Trophoblast cell (in vitro differentiated cells and primary cell): ENCODE results near the gene THOC2.

ENCODE experiments used
- DNase-seq, 2 donors: peaks; one replicate each; pipeline ENCODE4 v3.0.0-alpha.2; 2016
- H2AFZ ChIP-seq: 2 replicates; pipeline ENCODE4 v1.6.1; 2013; ENCODE audit warnings: low read length, moderate library complexity, mild to moderate bottlenecking; ENCODE audit not compliant: insufficient read depth, poor library complexity
- H2AK5ac ChIP-seq: 2 replicates; pipeline ENCODE4 v1.6.1; 2013; ENCODE audit warnings: mild to moderate bottlenecking, low read length
- H2BK120ac ChIP-seq: 2 replicates; pipeline ENCODE4 v1.6.1; 2013; ENCODE audit warnings: low read length, mild to moderate bottlenecking, moderate library complexity; ENCODE audit not compliant: insufficient read depth, poor library complexity
- H2BK12ac ChIP-seq: 2 replicates; pipeline ENCODE4 v1.6.1; 2013; ENCODE audit warnings: mild to moderate bottlenecking, low read length, moderate library complexity
- H2BK5ac ChIP-seq: 2 replicates; pipeline ENCODE4 v1.6.1; 2013; ENCODE audit warnings: low read length, low read depth, moderate library complexity, mild to moderate bottlenecking; ENCODE audit not compliant: poor library complexity
- H3K14ac ChIP-seq: 2 replicates; pipeline ENCODE4 v1.6.1; 2013; ENCODE audit warnings: mild to moderate bottlenecking, low read length
- H3K18ac ChIP-seq: 2 replicates; pipeline ENCODE4 v1.6.1; 2013; ENCODE audit warnings: mild to moderate bottlenecking, low read length
- H3K23ac ChIP-seq: 2 replicates; pipeline ENCODE4 v1.6.1; 2013; ENCODE audit warnings: low read length
- H3K27ac ChIP-seq: 2 replicates; pipeline ENCODE4 v1.5.1; 2013; ENCODE audit warnings: low read depth, mild to moderate bottlenecking, inconsistent platforms, low read length, moderate library complexity
- H3K27me3 ChIP-seq: 2 replicates; pipeline ENCODE4 v1.6.1; 2013; ENCODE audit warnings: inconsistent platforms, mild to moderate bottlenecking, low read length, moderate library complexity; ENCODE audit not compliant: insufficient read depth
- H3K36me3 ChIP-seq, 2 experiments: 1 replicate in 1 of 2; 2 replicates in 1 of 2; pipeline ENCODE4 v1.6.1; 2013; ENCODE audit warnings: low read length in 2 of 2, mild to moderate bottlenecking in 2 of 2, moderate library complexity in 1 of 2; ENCODE audit not compliant: insufficient read depth in 2 of 2, control insufficient read depth in 1 of 2
- H3K4ac ChIP-seq: 2 replicates; pipeline ENCODE4 v1.6.1; 2013; ENCODE audit warnings: low read depth, mild to moderate bottlenecking, low read length, moderate library complexity
- H3K4me1 ChIP-seq, 2 experiments: 1 replicate in 1 of 2; 2 replicates in 1 of 2; pipeline ENCODE4 v1.6.1; 2013; ENCODE audit warnings: low read length in 2 of 2, mild to moderate bottlenecking in 2 of 2, moderate library complexity in 1 of 2; ENCODE audit not compliant: insufficient read depth in 2 of 2, control insufficient read depth in 1 of 2
- H3K4me2 ChIP-seq: 2 replicates; pipeline ENCODE4 v1.6.1; 2013; ENCODE audit warnings: inconsistent platforms, mild to moderate bottlenecking, low read length, moderate library complexity
- H3K4me3 ChIP-seq: 2 replicates; pipeline ENCODE4 v1.5.1; 2013; ENCODE audit warnings: mild to moderate bottlenecking, low read depth, low read length, inconsistent platforms
- H3K79me1 ChIP-seq: one replicate; pipeline ENCODE4 v1.6.1; 2013; ENCODE audit warnings: low read length
- H3K79me2 ChIP-seq: 2 replicates; pipeline ENCODE4 v1.6.1; 2013; ENCODE audit warnings: low read length, mild to moderate bottlenecking; ENCODE audit not compliant: control insufficient read depth, insufficient read depth, poor library complexity
- H3K9ac ChIP-seq: 2 replicates; pipeline ENCODE4 v1.6.1; 2013; ENCODE audit warnings: mild to moderate bottlenecking, low read length
- H3K9me3 ChIP-seq: 2 replicates; pipeline ENCODE4 v1.6.1; 2013; ENCODE audit warnings: low read depth, mild to moderate bottlenecking, control low read depth, inconsistent platforms, low read length; ENCODE audit not compliant: insufficient read depth
- H4K12ac ChIP-seq: 2 replicates; pipeline ENCODE4 v1.6.1; 2013; ENCODE audit warnings: low read depth, mild to moderate bottlenecking, low read length, moderate library complexity
- H4K8ac ChIP-seq: 2 replicates; pipeline ENCODE4 v1.6.1; 2013; ENCODE audit warnings: low read depth, mild to moderate bottlenecking, low read length, moderate library complexity
- H4K91ac ChIP-seq: one replicate; pipeline ENCODE4 v1.6.1; 2013; ENCODE audit warnings: low read depth, mild to moderate bottlenecking, low read length, moderate library complexity
- WGBS: extraction: QIAGEN DNeasy Blood & Tissue Kit; methylation state at CpG from one replicate; pipeline ENCODE4 v1.1.7; 2013; ENCODE audit warnings: missing lambda C conversion rate; ENCODE audit not compliant: insufficient read length, insufficient coverage; ENCODE audit errors: extremely low coverage; 5-methylcytosine and 5-hydroxymethylcytosine counted together

Gene THOC2

GRCh38 chrX:123745511-123745910 is 12.7 kb upstream of the THOC2 start:
- Histone ChIP-seq H2AK5ac (no peak overlapping the region), H3K79me2 (no peaks in the 10 kb centered on the region), H3K36me3 (no peaks in the 10 kb centered on the region), H3K27ac (no peak overlapping the region), H3K4me1 (no peaks in the 10 kb centered on the region), H3K9ac (no peak overlapping the region), H4K12ac (no peak overlapping the region), H4K91ac (no peak overlapping the region), H4K8ac (no peak overlapping the region), H2BK12ac (no peak overlapping the region), H2BK120ac (no peak overlapping the region), H3K4me3 (no peak overlapping the region), H3K79me1 (no peaks in the 10 kb centered on the region), H2BK5ac (no peak overlapping the region), H3K14ac (no peak overlapping the region), H3K18ac (no peak overlapping the region), H3K4ac (no peak overlapping the region), H2AFZ (no peak overlapping the region), H3K23ac (no peak overlapping the region), H3K4me2 (no peak overlapping the region), H3K27me3 (no peaks in the 10 kb centered on the region), H3K9me3 (no peaks in the 10 kb centered on the region)
- DNase-seq = peak; percentile 46 to 79
- no CpG with 5 or more reads among the region's 3 CpGs for WGBS

GRCh38 chrX:123743312-123743711 is 10.5 kb upstream of the THOC2 start:
- Histone ChIP-seq H3K14ac (no peak overlapping the region), H2AFZ (no peak overlapping the region), H3K27me3 (no peaks in the 10 kb centered on the region), H3K36me3 (no peaks in the 10 kb centered on the region), H3K79me1 (no peaks in the 10 kb centered on the region), H3K23ac (no peak overlapping the region), H3K9me3 (no peaks in the 10 kb centered on the region), H4K91ac (no peak overlapping the region), H3K9ac (no peak overlapping the region), H2BK12ac (no peak overlapping the region), H3K79me2 (no peaks in the 10 kb centered on the region), H3K4me2 (no peak overlapping the region), H4K12ac (no peak overlapping the region), H3K27ac (no peak overlapping the region), H4K8ac (no peak overlapping the region), H3K4me1 (no peaks in the 10 kb centered on the region), H3K4me3 (no peak overlapping the region), H3K4ac (no peak overlapping the region), H2BK5ac (no peak overlapping the region), H2AK5ac (no peak overlapping the region), H3K18ac (no peak overlapping the region), H2BK120ac (no peak overlapping the region)
- WGBS = no CpG with 5 or more reads among the region's 1 CpG
- DNase-seq = peak; percentile 1 to 18

- no peak overlapping the region for H3K4ac ChIP-seq
- H4K8ac ChIP-seq = no peak overlapping the region
- no peak for DNase-seq
- no peak overlapping the region for H2BK12ac ChIP-seq
- no peak overlapping the region for H4K12ac ChIP-seq
- H2BK5ac ChIP-seq = no peak overlapping the region
- H3K14ac ChIP-seq = no peak overlapping the region
- H3K9ac ChIP-seq = no peak overlapping the region
- no peak overlapping the region for H3K27ac ChIP-seq
- no peaks in the 10 kb centered on the region for H3K36me3 ChIP-seq
- H2BK120ac ChIP-seq = no peak overlapping the region
- H4K91ac ChIP-seq = no peak overlapping the region
- H3K18ac ChIP-seq = no peak overlapping the region
- WGBS = no CpG with 5 or more reads among the region's 1 CpG
- H3K79me2 ChIP-seq = no peaks in the 10 kb centered on the region
- no peaks in the 10 kb centered on the region for H3K9me3 ChIP-seq
- no peaks in the 10 kb centered on the region for H3K79me1 ChIP-seq
- no peaks in the 10 kb centered on the region for H3K27me3 ChIP-seq
- H3K4me1 ChIP-seq = no peaks in the 10 kb centered on the region
- H3K4me2 ChIP-seq = no peak overlapping the region
- no peak overlapping the region for H3K23ac ChIP-seq
- H3K4me3 ChIP-seq = no peak overlapping the region
- H2AFZ ChIP-seq = no peak overlapping the region
- H2AK5ac ChIP-seq = no peak overlapping the region
These were observed 9.6 kb upstream of the THOC2 start for GRCh38 chrX:123742440-123742839.

GRCh38 chrX:123740536-123740935 is 7.7 kb upstream of the THOC2 start:
- Histone ChIP-seq H4K91ac (no peak overlapping the region), H3K23ac (no peak overlapping the region), H3K4ac (no peak overlapping the region), H3K9me3 (no peaks in the 10 kb centered on the region), H3K18ac (no peak overlapping the region), H2BK5ac (no peak overlapping the region), H3K27ac (no peak overlapping the region), H4K12ac (no peak overlapping the region), H3K36me3 (no peaks in the 10 kb centered on the region), H3K4me3 (no peak overlapping the region), H3K79me1 (no peaks in the 10 kb centered on the region), H4K8ac (no peak overlapping the region), H3K9ac (no peak overlapping the region), H2AFZ (no peak overlapping the region), H3K27me3 (no peaks in the 10 kb centered on the region), H2BK12ac (no peak overlapping the region), H3K79me2 (no peaks in the 10 kb centered on the region), H2AK5ac (no peak overlapping the region), H2BK120ac (no peak overlapping the region), H3K14ac (no peak overlapping the region), H3K4me1 (no peaks in the 10 kb centered on the region), H3K4me2 (no peak overlapping the region)
- no CpG with 5 or more reads among the region's 3 CpGs for WGBS
- DNase-seq = no peak
